Osteocyte (in vitro differentiated cells): Measurements from ENCODE around the gene NOL9. TPM values are rescaled to one million over a fixed set of nuclear protein-coding genes. Genes with fewer than 3 reads are reported as not detected.

Experiments used
- DNase-seq: peaks from one replicate; pipeline ENCODE4 v3.0.0; 2021; ENCODE audit warnings: mixed read lengths; ENCODE audit not compliant: unreplicated experiment; ENCODE audit errors: extremely low spot score
- H3K27ac Mint-ChIP-seq: one replicate; pipeline ENCODE4 v1.8.0; 2021; ENCODE audit warnings: mild to moderate bottlenecking, mixed read lengths; ENCODE audit not compliant: unreplicated experiment
- H3K27me3 Mint-ChIP-seq: one replicate; pipeline ENCODE4 v1.8.0; 2021; ENCODE audit warnings: mixed read lengths; ENCODE audit not compliant: unreplicated experiment
- H3K36me3 Mint-ChIP-seq: one replicate; pipeline ENCODE4 v1.8.0; 2021; ENCODE audit warnings: mixed read lengths; ENCODE audit not compliant: unreplicated experiment
- H3K4me1 Mint-ChIP-seq: one replicate; pipeline ENCODE4 v1.8.0; 2021; ENCODE audit warnings: mixed read lengths; ENCODE audit not compliant: unreplicated experiment
- H3K4me3 Mint-ChIP-seq: one replicate; pipeline ENCODE4 v1.8.0; 2021; ENCODE audit warnings: mild to moderate bottlenecking, moderate library complexity, mixed read lengths; ENCODE audit not compliant: unreplicated experiment
- H3K9me3 Mint-ChIP-seq: one replicate; pipeline ENCODE4 v1.8.0; 2021; ENCODE audit warnings: mixed read lengths; ENCODE audit not compliant: unreplicated experiment
- total RNA-seq: library from RNA; stranded (reverse); gene quantifications from 2 replicates; pipeline ENCODE4 v1.2.1, GENCODE V29; 2021
- TF ChIP-seq, protein P1 (sequence below): fragments of 200-600 bp; sonication (generic); IDR thresholded peaks from 2 replicates; pipeline ENCODE4 v1.5.0; 2021; ENCODE audit warnings: antibody characterized with exemption, mild to moderate bottlenecking, moderate library complexity

Gene NOL9
- total RNA-seq, 1 donor from 2014 or later, result 33.5 TPM

- peaks cover 63% of the 10 kb centered on the region for H3K4me1 Mint-ChIP-seq
- H3K36me3 Mint-ChIP-seq, result no peaks in the 10 kb centered on the region
- no peaks in the 10 kb centered on the region for H3K9me3 Mint-ChIP-seq
- TF ChIP-seq, protein P1, sequence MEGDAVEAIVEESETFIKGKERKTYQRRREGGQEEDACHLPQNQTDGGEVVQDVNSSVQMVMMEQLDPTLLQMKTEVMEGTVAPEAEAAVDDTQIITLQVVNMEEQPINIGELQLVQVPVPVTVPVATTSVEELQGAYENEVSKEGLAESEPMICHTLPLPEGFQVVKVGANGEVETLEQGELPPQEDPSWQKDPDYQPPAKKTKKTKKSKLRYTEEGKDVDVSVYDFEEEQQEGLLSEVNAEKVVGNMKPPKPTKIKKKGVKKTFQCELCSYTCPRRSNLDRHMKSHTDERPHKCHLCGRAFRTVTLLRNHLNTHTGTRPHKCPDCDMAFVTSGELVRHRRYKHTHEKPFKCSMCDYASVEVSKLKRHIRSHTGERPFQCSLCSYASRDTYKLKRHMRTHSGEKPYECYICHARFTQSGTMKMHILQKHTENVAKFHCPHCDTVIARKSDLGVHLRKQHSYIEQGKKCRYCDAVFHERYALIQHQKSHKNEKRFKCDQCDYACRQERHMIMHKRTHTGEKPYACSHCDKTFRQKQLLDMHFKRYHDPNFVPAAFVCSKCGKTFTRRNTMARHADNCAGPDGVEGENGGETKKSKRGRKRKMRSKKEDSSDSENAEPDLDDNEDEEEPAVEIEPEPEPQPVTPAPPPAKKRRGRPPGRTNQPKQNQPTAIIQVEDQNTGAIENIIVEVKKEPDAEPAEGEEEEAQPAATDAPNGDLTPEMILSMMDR, result no peak
- H3K27me3 Mint-ChIP-seq, result no peaks in the 10 kb centered on the region
- H3K27ac Mint-ChIP-seq, result peak overlapping the region; percentile 62
- no peak for DNase-seq
- H3K4me3 Mint-ChIP-seq, result no peak overlapping the region
Measured at GRCh38 chr1:6499296-6499695, 55.0 kb downstream of the NOL9 start.

- TF ChIP-seq, protein P1, result no peak
- H3K4me3 Mint-ChIP-seq, result no peak overlapping the region
- peaks cover 63% of the 10 kb centered on the region for H3K4me1 Mint-ChIP-seq
- no peaks in the 10 kb centered on the region for H3K27me3 Mint-ChIP-seq
- no peaks in the 10 kb centered on the region for H3K36me3 Mint-ChIP-seq
- H3K27ac Mint-ChIP-seq, result peak overlapping the region; percentile 62
- no peak for DNase-seq
- no peaks in the 10 kb centered on the region for H3K9me3 Mint-ChIP-seq
Measured at GRCh38 chr1:6498576-6499111, 55.7 kb downstream of the NOL9 start.

DNA sequence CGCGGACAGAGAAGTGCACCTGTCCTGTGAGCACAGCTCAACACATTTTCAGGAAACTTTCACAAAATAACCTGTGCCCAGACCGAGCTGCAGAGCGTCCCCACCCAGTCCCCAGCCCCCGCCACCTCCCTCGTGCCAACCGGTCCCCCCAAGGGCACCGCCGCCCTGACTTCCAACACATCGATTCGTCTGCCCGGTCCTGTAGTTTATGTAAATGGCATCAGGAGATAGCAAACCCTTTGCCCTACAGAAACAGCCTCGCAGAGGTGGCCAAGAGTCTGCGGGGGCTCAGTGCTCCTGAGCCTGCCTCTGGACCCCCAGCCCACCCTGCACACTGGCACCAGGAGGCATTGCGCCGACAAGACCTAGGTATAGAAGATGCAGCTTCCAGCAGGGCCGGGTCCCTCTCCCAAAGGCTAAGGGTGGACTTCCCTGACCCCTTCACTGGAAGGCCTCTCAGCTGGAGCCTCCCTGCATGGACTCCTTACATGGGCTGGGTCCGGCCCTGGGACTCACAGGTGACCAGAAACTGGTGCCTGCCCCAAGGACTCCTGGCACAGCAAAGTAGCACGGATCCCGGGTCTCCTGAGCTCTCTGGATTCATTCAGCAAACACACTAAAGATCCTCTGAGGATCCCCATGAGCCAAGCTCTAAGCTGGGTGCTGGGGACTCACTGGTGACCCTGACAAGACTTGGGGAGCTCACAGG lies 56.3 kb downstream of the NOL9 start:
- peaks cover 67% of the 10 kb centered on the region for H3K4me1 Mint-ChIP-seq
- peak overlapping the region; percentile 50 for H3K27ac Mint-ChIP-seq

DNA sequence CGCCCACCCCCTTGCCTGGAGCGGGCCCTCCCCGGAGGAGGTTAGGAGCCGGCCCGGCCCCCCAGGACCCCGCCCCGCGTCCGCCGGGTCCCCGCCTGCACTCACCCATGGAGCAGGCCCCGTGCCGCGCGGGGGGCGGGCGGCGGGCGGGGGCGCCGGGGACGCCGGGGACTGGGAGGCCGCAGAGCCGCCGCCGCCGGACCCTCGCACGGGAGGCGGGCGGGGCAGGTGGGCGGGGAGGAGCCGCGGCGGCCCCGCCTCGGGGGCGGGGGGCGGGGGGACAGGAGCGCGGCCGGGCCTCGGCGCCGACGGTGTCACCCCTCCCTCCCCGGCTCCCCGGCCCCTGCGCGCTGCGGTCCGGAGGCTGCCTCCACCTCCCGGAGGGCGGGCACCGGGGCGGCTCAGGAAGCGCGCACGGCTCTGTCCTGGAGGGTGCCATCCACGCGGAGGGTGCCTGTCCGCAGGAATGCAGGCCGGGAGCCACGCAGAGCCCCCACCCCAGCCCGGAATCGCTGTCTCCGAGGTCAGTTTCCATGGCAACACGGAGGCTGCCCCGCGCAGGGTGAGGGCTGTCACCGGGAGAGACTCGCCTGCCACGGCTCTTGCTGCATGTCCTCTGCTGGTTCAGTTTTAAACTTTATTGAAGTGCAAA lies 57.0 kb downstream of the NOL9 start:
- Mint-ChIP-seq H3K4me3 (peak overlapping the region; percentile 74), H3K27me3 (no peaks in the 10 kb centered on the region), H3K9me3 (no peaks in the 10 kb centered on the region), H3K27ac (peak overlapping the region; percentile 50), H3K4me1 (peaks cover 67% of the 10 kb centered on the region), H3K36me3 (no peaks in the 10 kb centered on the region)
- no peak for DNase-seq
- TF ChIP-seq, protein P1, result no peak

More for the DNA sequence above, 56.3 kb downstream of the NOL9 start:
- Mint-ChIP-seq H3K9me3 (no peaks in the 10 kb centered on the region), H3K27me3 (no peaks in the 10 kb centered on the region), H3K36me3 (no peaks in the 10 kb centered on the region), H3K4me3 (peak overlapping the region; percentile 71)
- DNase-seq, result no peak
- TF ChIP-seq, protein P1, result no peak

DNA sequence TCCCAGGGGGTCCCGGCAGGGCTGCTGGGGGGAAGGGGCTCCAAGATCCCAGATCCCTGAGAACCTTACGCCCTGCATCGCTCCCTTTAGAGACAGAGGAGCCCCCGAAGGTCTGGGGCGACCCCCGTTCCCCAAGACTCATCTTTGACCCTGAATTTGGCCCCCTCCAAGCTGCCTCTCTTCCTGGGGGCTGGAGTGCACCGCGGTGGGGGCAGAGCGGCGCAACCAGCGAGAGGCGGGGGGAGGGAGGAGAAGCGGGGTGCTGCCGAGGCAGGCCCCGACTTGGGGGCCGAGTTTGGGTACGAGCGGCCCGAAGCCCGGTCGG lies 57.5 kb downstream of the NOL9 start:
- H3K36me3 Mint-ChIP-seq, result no peaks in the 10 kb centered on the region
- H3K4me1 Mint-ChIP-seq, result peaks cover 67% of the 10 kb centered on the region
- H3K9me3 Mint-ChIP-seq, result no peaks in the 10 kb centered on the region
- peak overlapping the region; percentile 74 for H3K4me3 Mint-ChIP-seq
- H3K27ac Mint-ChIP-seq, result peak overlapping the region; percentile 60
- no peak for DNase-seq
- no peaks in the 10 kb centered on the region for H3K27me3 Mint-ChIP-seq
- TF ChIP-seq, protein P1, result no peak
